Trophoblast cell (in vitro differentiated cells and primary cell): ENCODE results near the gene PCDH7. TPM values are rescaled to one million over a fixed set of nuclear protein-coding genes. Genes with fewer than 3 reads are reported as not detected.
A peak's percentile ranks its signal among the peaks of the same experiment; 100 is the strongest.

ENCODE experiments used
- DNase-seq, 2 donors: peaks; one replicate each; pipeline ENCODE4 v3.0.0-alpha.2; 2016
- H2AFZ ChIP-seq: 2 replicates; pipeline ENCODE4 v1.6.1; 2013; ENCODE audit warnings: low read length, moderate library complexity, mild to moderate bottlenecking; ENCODE audit not compliant: insufficient read depth, poor library complexity
- H2AK5ac ChIP-seq: 2 replicates; pipeline ENCODE4 v1.6.1; 2013; ENCODE audit warnings: mild to moderate bottlenecking, low read length
- H2BK120ac ChIP-seq: 2 replicates; pipeline ENCODE4 v1.6.1; 2013; ENCODE audit warnings: low read length, mild to moderate bottlenecking, moderate library complexity; ENCODE audit not compliant: insufficient read depth, poor library complexity
- H2BK12ac ChIP-seq: 2 replicates; pipeline ENCODE4 v1.6.1; 2013; ENCODE audit warnings: mild to moderate bottlenecking, low read length, moderate library complexity
- H2BK5ac ChIP-seq: 2 replicates; pipeline ENCODE4 v1.6.1; 2013; ENCODE audit warnings: low read length, low read depth, moderate library complexity, mild to moderate bottlenecking; ENCODE audit not compliant: poor library complexity
- H3K14ac ChIP-seq: 2 replicates; pipeline ENCODE4 v1.6.1; 2013; ENCODE audit warnings: mild to moderate bottlenecking, low read length
- H3K18ac ChIP-seq: 2 replicates; pipeline ENCODE4 v1.6.1; 2013; ENCODE audit warnings: mild to moderate bottlenecking, low read length
- H3K23ac ChIP-seq: 2 replicates; pipeline ENCODE4 v1.6.1; 2013; ENCODE audit warnings: low read length
- H3K27ac ChIP-seq: 2 replicates; pipeline ENCODE4 v1.5.1; 2013; ENCODE audit warnings: low read depth, mild to moderate bottlenecking, inconsistent platforms, low read length, moderate library complexity
- H3K27me3 ChIP-seq: 2 replicates; pipeline ENCODE4 v1.6.1; 2013; ENCODE audit warnings: inconsistent platforms, mild to moderate bottlenecking, low read length, moderate library complexity; ENCODE audit not compliant: insufficient read depth
- H3K36me3 ChIP-seq, 2 experiments: 1 replicate in 1 of 2; 2 replicates in 1 of 2; pipeline ENCODE4 v1.6.1; 2013; ENCODE audit warnings: low read length in 2 of 2, mild to moderate bottlenecking in 2 of 2, moderate library complexity in 1 of 2; ENCODE audit not compliant: insufficient read depth in 2 of 2, control insufficient read depth in 1 of 2
- H3K4ac ChIP-seq: 2 replicates; pipeline ENCODE4 v1.6.1; 2013; ENCODE audit warnings: low read depth, mild to moderate bottlenecking, low read length, moderate library complexity
- H3K4me1 ChIP-seq, 2 experiments: 1 replicate in 1 of 2; 2 replicates in 1 of 2; pipeline ENCODE4 v1.6.1; 2013; ENCODE audit warnings: low read length in 2 of 2, mild to moderate bottlenecking in 2 of 2, moderate library complexity in 1 of 2; ENCODE audit not compliant: insufficient read depth in 2 of 2, control insufficient read depth in 1 of 2
- H3K4me2 ChIP-seq: 2 replicates; pipeline ENCODE4 v1.6.1; 2013; ENCODE audit warnings: inconsistent platforms, mild to moderate bottlenecking, low read length, moderate library complexity
- H3K4me3 ChIP-seq: 2 replicates; pipeline ENCODE4 v1.5.1; 2013; ENCODE audit warnings: mild to moderate bottlenecking, low read depth, low read length, inconsistent platforms
- H3K79me1 ChIP-seq: one replicate; pipeline ENCODE4 v1.6.1; 2013; ENCODE audit warnings: low read length
- H3K79me2 ChIP-seq: 2 replicates; pipeline ENCODE4 v1.6.1; 2013; ENCODE audit warnings: low read length, mild to moderate bottlenecking; ENCODE audit not compliant: control insufficient read depth, insufficient read depth, poor library complexity
- H3K9ac ChIP-seq: 2 replicates; pipeline ENCODE4 v1.6.1; 2013; ENCODE audit warnings: mild to moderate bottlenecking, low read length
- H3K9me3 ChIP-seq: 2 replicates; pipeline ENCODE4 v1.6.1; 2013; ENCODE audit warnings: low read depth, mild to moderate bottlenecking, control low read depth, inconsistent platforms, low read length; ENCODE audit not compliant: insufficient read depth
- H4K12ac ChIP-seq: 2 replicates; pipeline ENCODE4 v1.6.1; 2013; ENCODE audit warnings: low read depth, mild to moderate bottlenecking, low read length, moderate library complexity
- H4K8ac ChIP-seq: 2 replicates; pipeline ENCODE4 v1.6.1; 2013; ENCODE audit warnings: low read depth, mild to moderate bottlenecking, low read length, moderate library complexity
- H4K91ac ChIP-seq: one replicate; pipeline ENCODE4 v1.6.1; 2013; ENCODE audit warnings: low read depth, mild to moderate bottlenecking, low read length, moderate library complexity
- WGBS: extraction: QIAGEN DNeasy Blood & Tissue Kit; methylation state at CpG from one replicate; pipeline ENCODE4 v1.1.7; 2013; ENCODE audit warnings: missing lambda C conversion rate; ENCODE audit not compliant: insufficient read length, insufficient coverage; ENCODE audit errors: extremely low coverage; 5-methylcytosine and 5-hydroxymethylcytosine counted together
- polyA plus RNA-seq: library from polyadenylated mRNA; stranded (reverse); fragments of 200-250 nt; gene quantifications from 2 replicates; pipeline ENCODE4 v1.2.3, GENCODE V29; 2013

PCDH7 gene, protein sequence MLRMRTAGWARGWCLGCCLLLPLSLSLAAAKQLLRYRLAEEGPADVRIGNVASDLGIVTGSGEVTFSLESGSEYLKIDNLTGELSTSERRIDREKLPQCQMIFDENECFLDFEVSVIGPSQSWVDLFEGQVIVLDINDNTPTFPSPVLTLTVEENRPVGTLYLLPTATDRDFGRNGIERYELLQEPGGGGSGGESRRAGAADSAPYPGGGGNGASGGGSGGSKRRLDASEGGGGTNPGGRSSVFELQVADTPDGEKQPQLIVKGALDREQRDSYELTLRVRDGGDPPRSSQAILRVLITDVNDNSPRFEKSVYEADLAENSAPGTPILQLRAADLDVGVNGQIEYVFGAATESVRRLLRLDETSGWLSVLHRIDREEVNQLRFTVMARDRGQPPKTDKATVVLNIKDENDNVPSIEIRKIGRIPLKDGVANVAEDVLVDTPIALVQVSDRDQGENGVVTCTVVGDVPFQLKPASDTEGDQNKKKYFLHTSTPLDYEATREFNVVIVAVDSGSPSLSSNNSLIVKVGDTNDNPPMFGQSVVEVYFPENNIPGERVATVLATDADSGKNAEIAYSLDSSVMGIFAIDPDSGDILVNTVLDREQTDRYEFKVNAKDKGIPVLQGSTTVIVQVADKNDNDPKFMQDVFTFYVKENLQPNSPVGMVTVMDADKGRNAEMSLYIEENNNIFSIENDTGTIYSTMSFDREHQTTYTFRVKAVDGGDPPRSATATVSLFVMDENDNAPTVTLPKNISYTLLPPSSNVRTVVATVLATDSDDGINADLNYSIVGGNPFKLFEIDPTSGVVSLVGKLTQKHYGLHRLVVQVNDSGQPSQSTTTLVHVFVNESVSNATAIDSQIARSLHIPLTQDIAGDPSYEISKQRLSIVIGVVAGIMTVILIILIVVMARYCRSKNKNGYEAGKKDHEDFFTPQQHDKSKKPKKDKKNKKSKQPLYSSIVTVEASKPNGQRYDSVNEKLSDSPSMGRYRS (N-terminal part only)
- 28.5 and 30.7 TPM in 2 replicates for polyA plus RNA-seq

DNA sequence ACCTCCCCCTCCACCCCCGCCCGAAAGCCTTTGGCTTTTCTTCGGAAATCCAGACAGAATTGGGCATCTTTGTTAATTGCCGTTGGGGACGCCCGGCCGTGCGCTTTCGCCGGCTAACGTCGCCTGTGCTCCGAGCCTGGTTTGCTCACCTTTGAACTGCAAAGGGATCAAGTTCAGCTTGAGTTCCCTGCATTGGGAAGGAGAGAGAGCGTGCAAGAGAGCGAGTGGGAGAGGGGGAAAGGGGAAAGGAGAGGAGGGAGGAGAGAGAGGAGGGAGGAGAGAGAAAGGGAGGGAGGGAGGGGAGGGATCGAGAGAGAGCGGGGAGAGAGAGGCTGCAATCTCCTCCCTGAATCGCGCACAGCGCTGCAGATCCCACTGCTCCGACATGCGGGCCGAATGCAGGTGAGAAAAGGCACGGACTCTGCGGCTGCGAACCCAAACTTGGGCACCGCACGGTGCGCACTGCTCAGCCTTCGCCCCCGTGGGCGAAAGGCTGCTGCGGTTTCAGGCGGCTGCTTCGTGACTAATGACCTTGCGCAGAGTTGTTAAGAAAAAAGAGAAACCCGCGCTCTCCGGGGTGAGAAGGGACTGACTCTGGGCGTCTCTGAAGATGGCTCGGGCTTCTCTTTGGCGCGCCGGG lies at the start of gene PCDH7:
TSS of gene PCDH7 (plus strand) at position 349 of the 640 bp plus-strand sequence. CDS start 1,054 bp downstream, outside the sequence.
- Histone ChIP-seq H2BK12ac (peak within 1 kb of the TSS; percentile 39), H3K4me3 (peak within 1 kb of the TSS; percentile 90), H3K14ac (peak within 1 kb of the TSS; percentile 79), H2BK5ac (peak within 1 kb of the TSS; percentile 66), H4K91ac (peak within 1 kb of the TSS; percentile 84), H3K4me1 (peaks cover 11 to 14% of the 10 kb centered on the region in 2 experiments), H3K18ac (peak within 1 kb of the TSS; percentile 76), H3K79me1 (peaks cover 46% of the 10 kb centered on the region), H2AK5ac (peak within 1 kb of the TSS; percentile 22), H4K12ac (peak within 1 kb of the TSS; percentile 77), H2BK120ac (peak within 1 kb of the TSS; percentile 39), H2AFZ (peak within 1 kb of the TSS; percentile 43), H3K27me3 (peaks cover 10% of the 10 kb centered on the region), H4K8ac (peak within 1 kb of the TSS; percentile 37), H3K79me2 (peaks cover 32% of the 10 kb centered on the region), H3K9me3 (peaks cover 5% of the 10 kb centered on the region), H3K4ac (peak within 1 kb of the TSS; percentile 27), H3K23ac (peak within 1 kb of the TSS; percentile 31), H3K9ac (peak within 1 kb of the TSS; percentile 91), H3K4me2 (peak within 1 kb of the TSS; percentile 90), H3K36me3 (peaks cover 15 to 22% of the 10 kb centered on the region in 2 experiments), H3K27ac (peak within 1 kb of the TSS; percentile 87)
- no CpG with 5 or more reads among the region's 44 CpGs for WGBS
- peak in 1 of 2 donors; percentile 17 for DNase-seq

DNA sequence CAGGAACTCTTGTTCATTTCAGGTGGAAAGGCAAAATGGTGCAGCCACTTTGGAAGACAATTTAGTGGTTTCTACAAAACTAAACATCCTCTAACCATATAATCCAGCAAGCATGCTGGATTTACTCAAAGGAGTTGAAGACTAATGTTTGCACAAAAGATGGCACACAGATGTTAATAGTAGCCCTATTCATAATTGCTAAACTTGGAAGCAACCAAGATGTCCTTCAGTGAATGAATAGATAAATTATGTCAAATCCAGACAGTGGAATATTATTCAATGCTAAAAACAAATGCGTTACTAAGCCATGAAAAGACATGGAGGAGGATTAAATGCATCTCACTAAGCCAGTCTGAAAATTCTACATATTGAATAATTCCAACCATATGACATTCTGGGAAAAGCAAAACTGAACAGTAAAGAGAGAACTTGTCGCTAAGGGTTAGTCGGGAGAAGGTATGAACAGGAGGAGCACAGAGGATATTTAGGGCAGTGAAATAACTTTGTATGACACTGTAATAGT lies 48.2 kb upstream of the PCDH7 start:
- H3K18ac ChIP-seq: no peak overlapping the region
- H3K4me1 ChIP-seq: no peaks in the 10 kb centered on the region
- H3K79me2 ChIP-seq: no peaks in the 10 kb centered on the region
- no peak overlapping the region for H3K27ac ChIP-seq
- H4K8ac ChIP-seq: no peak overlapping the region
- H4K12ac ChIP-seq: no peak overlapping the region
- WGBS: no CpG with 5 or more reads among the region's 3 CpGs
- no peak overlapping the region for H3K14ac ChIP-seq
- no peaks in the 10 kb centered on the region for H3K27me3 ChIP-seq
- no peak overlapping the region for H2AK5ac ChIP-seq
- no peak overlapping the region for H2BK12ac ChIP-seq
- no peaks in the 10 kb centered on the region for H3K79me1 ChIP-seq
- no peaks in the 10 kb centered on the region for H3K36me3 ChIP-seq
- no peak overlapping the region for H4K91ac ChIP-seq
- H3K9ac ChIP-seq: no peak overlapping the region
- H3K9me3 ChIP-seq: peaks cover under 1% of the 10 kb centered on the region
- H3K4ac ChIP-seq: no peak overlapping the region
- H3K23ac ChIP-seq: no peak overlapping the region
- H3K4me2 ChIP-seq: no peak overlapping the region
- no peak overlapping the region for H2BK5ac ChIP-seq
- H2AFZ ChIP-seq: no peak overlapping the region
- no peak overlapping the region for H2BK120ac ChIP-seq
- DNase-seq: no peak
- H3K4me3 ChIP-seq: no peak overlapping the region

DNA sequence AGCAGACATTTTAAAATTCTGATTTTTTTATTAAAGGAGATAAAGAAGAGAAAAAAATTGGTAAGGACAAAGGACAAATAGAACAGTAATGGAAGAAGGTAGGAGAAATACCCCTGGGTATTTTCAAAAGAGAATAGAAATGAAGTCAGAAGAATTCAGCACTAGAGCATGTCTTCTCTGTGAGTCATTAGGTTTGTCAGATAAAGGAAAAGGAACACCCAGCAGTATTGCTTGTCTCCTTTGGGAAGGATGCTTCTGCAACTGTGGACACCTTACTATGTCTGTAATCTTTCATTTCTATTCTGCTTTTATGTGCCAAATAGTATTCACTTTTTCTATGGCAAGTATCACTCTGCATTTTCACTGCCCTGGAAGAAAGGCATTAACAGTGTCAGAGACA lies 24.0 kb upstream of the PCDH7 start:
- Histone ChIP-seq H4K91ac (no peak overlapping the region), H4K8ac (no peak overlapping the region)

More for the DNA sequence above, 24.0 kb upstream of the PCDH7 start:
- Histone ChIP-seq H3K9me3 (no peaks in the 10 kb centered on the region), H2AFZ (no peak overlapping the region), H3K27ac (no peak overlapping the region), H3K79me1 (no peaks in the 10 kb centered on the region), H4K12ac (no peak overlapping the region), H3K79me2 (no peaks in the 10 kb centered on the region), H2AK5ac (no peak overlapping the region), H3K14ac (no peak overlapping the region), H2BK12ac (no peak overlapping the region), H3K4ac (no peak overlapping the region), H3K4me3 (no peak overlapping the region), H3K23ac (no peak overlapping the region), H2BK120ac (no peak overlapping the region), H3K4me2 (no peak overlapping the region), H3K36me3 (no peaks in the 10 kb centered on the region), H3K9ac (no peak overlapping the region), H2BK5ac (no peak overlapping the region), H3K4me1 (no peaks in the 10 kb centered on the region), H3K18ac (no peak overlapping the region), H3K27me3 (no peaks in the 10 kb centered on the region)
- no peak for DNase-seq
